GM23338 (cell line): ENCODE measurements around the gene EPG5. TPM values are rescaled to one million over a fixed set of nuclear protein-coding genes. Genes with fewer than 3 reads are reported as not detected.

Experiments
- ATAC-seq: fragments of 200-7000 bp; cut with Tn5 transposase; 3 replicates; pipeline ENCODE4 v1.9.1; 2020
- DNase-seq: peaks from one replicate; pipeline ENCODE4 v3.0.0-alpha.2; 2015; ENCODE audit warnings: low spot score
- H2AFZ ChIP-seq: fragments of 200-600 bp; sonication (generic); 2 replicates; pipeline ENCODE4 v1.8.0; 2016; ENCODE audit warnings: antibody characterized with exemption, mild to moderate bottlenecking, moderate library complexity
- H3F3A ChIP-seq: fragments of 200-600 bp; sonication (generic); replicated peaks from 2 replicates; pipeline ENCODE4 v1.8.0; 2017; ENCODE audit warnings: antibody characterized with exemption, mixed run types, low read depth
- H3K27ac ChIP-seq: fragments of 200-600 bp; sonication (generic); 2 replicates; pipeline ENCODE4 v1.6.1; 2016; ENCODE audit warnings: low read depth
- H3K27me3 ChIP-seq: fragments of 200-600 bp; sonication (generic); 2 replicates; pipeline ENCODE4 v1.8.0; 2016; ENCODE audit warnings: mild to moderate bottlenecking, mixed run types, moderate library complexity; ENCODE audit not compliant: insufficient read depth
- H3K36me3 ChIP-seq: fragments of 200-600 bp; sonication (generic); 2 replicates; pipeline ENCODE4 v1.8.0; 2016; ENCODE audit warnings: mild to moderate bottlenecking; ENCODE audit not compliant: insufficient read depth
- H3K4me1 ChIP-seq: fragments of 200-600 bp; sonication (generic); 2 replicates; pipeline ENCODE4 v1.8.0; 2016; ENCODE audit warnings: mild to moderate bottlenecking, moderate library complexity; ENCODE audit not compliant: insufficient read depth
- H3K4me2 ChIP-seq: fragments of 200-600 bp; sonication (generic); 2 replicates; pipeline ENCODE4 v1.7.1; 2017; ENCODE audit warnings: mixed run types
- H3K4me3 ChIP-seq: fragments of 200-600 bp; sonication (generic); 2 replicates; pipeline ENCODE4 v1.6.1; 2016; ENCODE audit warnings: mixed run types
- H3K79me2 ChIP-seq: fragments of 200-600 bp; sonication (generic); replicated peaks from 2 replicates; pipeline ENCODE4 v1.8.0; 2017; ENCODE audit warnings: mild to moderate bottlenecking; ENCODE audit not compliant: insufficient read depth
- H3K9me2 ChIP-seq: fragments of 200-600 bp; sonication (generic); 2 replicates; pipeline ENCODE4 v1.8.0; 2017; ENCODE audit not compliant: insufficient read depth
- H4K20me1 ChIP-seq: fragments of 200-600 bp; sonication (generic); replicated peaks from 2 replicates; pipeline ENCODE4 v1.8.0; 2017; ENCODE audit warnings: mild to moderate bottlenecking; ENCODE audit not compliant: insufficient read depth
- H3K27ac Mint-ChIP-seq: 2 replicates; pipeline ENCODE4 v1.8.0; 2020; ENCODE audit warnings: inconsistent platforms, mild to moderate bottlenecking, moderate library complexity, mixed read lengths
- H3K27me3 Mint-ChIP-seq: 3 replicates; pipeline ENCODE4 v1.8.0; 2022; ENCODE audit warnings: low read depth, mild to moderate bottlenecking, moderate library complexity, mixed read lengths, inconsistent platforms; ENCODE audit not compliant: insufficient read depth, poor library complexity
- H3K36me3 Mint-ChIP-seq: 3 replicates; pipeline ENCODE4 v1.8.0; 2021; ENCODE audit warnings: low read depth, mild to moderate bottlenecking, inconsistent platforms, moderate library complexity, mixed read lengths
- H3K4me1 Mint-ChIP-seq: 3 replicates; pipeline ENCODE4 v1.8.0; 2020; ENCODE audit warnings: mild to moderate bottlenecking, inconsistent platforms, mixed read lengths
- H3K4me3 Mint-ChIP-seq: 3 replicates; pipeline ENCODE4 v1.8.0; 2021; ENCODE audit warnings: moderate library complexity, mild to moderate bottlenecking, inconsistent platforms, mixed read lengths
- H3K9me3 Mint-ChIP-seq: 3 replicates; pipeline ENCODE4 v1.8.0; 2020; ENCODE audit warnings: moderate library complexity, mild to moderate bottlenecking, inconsistent platforms, mixed read lengths
- CTCF ChIP-seq, 2 experiments: fragments of 200-600 bp in 1 of 2; sonication (generic) in 1 of 2; conservative IDR thresholded peaks; 2 replicates each; pipeline versions ENCODE4 v1.5.1 to v1.6.1; 2016 to 2017; ENCODE audit warnings: antibody characterized with exemption in 2 of 2, low read depth in 2 of 2, mild to moderate bottlenecking in 2 of 2, moderate library complexity in 1 of 2
- EZH2 ChIP-seq: fragments of 200-600 bp; sonication (generic); IDR thresholded peaks from one replicate; pipeline ENCODE4 v1.8.0; 2017; ENCODE audit warnings: antibody characterized with exemption, mild to moderate bottlenecking, low read depth; ENCODE audit not compliant: unreplicated experiment
- EZH2phosphoT487 ChIP-seq: fragments of 200-600 bp; sonication (generic); IDR thresholded peaks from one replicate; pipeline ENCODE4 v1.8.1; 2018; ENCODE audit warnings: antibody characterized with exemption; ENCODE audit not compliant: unreplicated experiment
- NANOG ChIP-seq: IDR thresholded peaks from 2 replicates; pipeline ENCODE4 v1.6.1; 2016; ENCODE audit warnings: antibody characterized with exemption, borderline replicate concordance
- POLR2AphosphoS5 ChIP-seq: IDR thresholded peaks from 2 replicates; pipeline ENCODE4 v1.6.1; 2016; ENCODE audit warnings: antibody characterized with exemption, low read depth
- STAT1 ChIP-seq: IDR thresholded peaks from one replicate; pipeline ENCODE4 v1.6.1; 2016; ENCODE audit warnings: antibody characterized with exemption; ENCODE audit not compliant: unreplicated experiment
- ZNF331 ChIP-seq: fragments of 250-450 bp; sonication (Bioruptor Pico); IDR thresholded peaks from 2 replicates; pipeline ENCODE4 v1.5.0; 2020; ENCODE audit warnings: low read depth, mild to moderate bottlenecking, moderate library complexity
- polyA plus RNA-seq: library from polyadenylated mRNA; unstranded; fragments of >200 nt; fragmentation: Nextera tagmentation; extraction: Ambion mirVana; gene quantifications from 2 replicates; pipeline ENCODE4 v1.2.1, GENCODE V29; 2016
- total RNA-seq: library from RNA; depleted of rRNA; stranded (reverse); fragments of >200 nt; shearing (Covaris generic); gene quantifications from 2 replicates; pipeline ENCODE4 v1.2.3, GENCODE V29; 2014
- TF ChIP-seq, protein P1 (sequence below): IDR thresholded peaks from one replicate; pipeline ENCODE4 v1.6.1; 2018; ENCODE audit warnings: antibody characterized with exemption; ENCODE audit not compliant: unreplicated experiment
- TF ChIP-seq, protein P2 (sequence below): IDR thresholded peaks from 2 replicates; pipeline ENCODE4 v1.6.1; 2016; ENCODE audit warnings: antibody characterized with exemption
- TF ChIP-seq, protein P3 (sequence below): fragments of 250-450 bp; sonication (Bioruptor Pico); IDR thresholded peaks from 2 replicates; pipeline ENCODE4 v1.5.0; 2020; ENCODE audit warnings: mild to moderate bottlenecking, moderate library complexity

Gene EPG5
- total and polyA plus RNA-seq, 2 experiments from 2014 or later: 4.1 to 29.2 TPM

- no peak for TF ChIP-seq CTCF (conservative IDR thresholded peaks at IDR 0.05; ENCODE audit: low read depth in 2 of 2)
- TF ChIP-seq STAT1: no peak
- TF ChIP-seq, protein P1, sequence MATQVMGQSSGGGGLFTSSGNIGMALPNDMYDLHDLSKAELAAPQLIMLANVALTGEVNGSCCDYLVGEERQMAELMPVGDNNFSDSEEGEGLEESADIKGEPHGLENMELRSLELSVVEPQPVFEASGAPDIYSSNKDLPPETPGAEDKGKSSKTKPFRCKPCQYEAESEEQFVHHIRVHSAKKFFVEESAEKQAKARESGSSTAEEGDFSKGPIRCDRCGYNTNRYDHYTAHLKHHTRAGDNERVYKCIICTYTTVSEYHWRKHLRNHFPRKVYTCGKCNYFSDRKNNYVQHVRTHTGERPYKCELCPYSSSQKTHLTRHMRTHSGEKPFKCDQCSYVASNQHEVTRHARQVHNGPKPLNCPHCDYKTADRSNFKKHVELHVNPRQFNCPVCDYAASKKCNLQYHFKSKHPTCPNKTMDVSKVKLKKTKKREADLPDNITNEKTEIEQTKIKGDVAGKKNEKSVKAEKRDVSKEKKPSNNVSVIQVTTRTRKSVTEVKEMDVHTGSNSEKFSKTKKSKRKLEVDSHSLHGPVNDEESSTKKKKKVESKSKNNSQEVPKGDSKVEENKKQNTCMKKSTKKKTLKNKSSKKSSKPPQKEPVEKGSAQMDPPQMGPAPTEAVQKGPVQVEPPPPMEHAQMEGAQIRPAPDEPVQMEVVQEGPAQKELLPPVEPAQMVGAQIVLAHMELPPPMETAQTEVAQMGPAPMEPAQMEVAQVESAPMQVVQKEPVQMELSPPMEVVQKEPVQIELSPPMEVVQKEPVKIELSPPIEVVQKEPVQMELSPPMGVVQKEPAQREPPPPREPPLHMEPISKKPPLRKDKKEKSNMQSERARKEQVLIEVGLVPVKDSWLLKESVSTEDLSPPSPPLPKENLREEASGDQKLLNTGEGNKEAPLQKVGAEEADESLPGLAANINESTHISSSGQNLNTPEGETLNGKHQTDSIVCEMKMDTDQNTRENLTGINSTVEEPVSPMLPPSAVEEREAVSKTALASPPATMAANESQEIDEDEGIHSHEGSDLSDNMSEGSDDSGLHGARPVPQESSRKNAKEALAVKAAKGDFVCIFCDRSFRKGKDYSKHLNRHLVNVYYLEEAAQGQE: no peak
- TF ChIP-seq EZH2phosphoT487: no peak
- TF ChIP-seq ZNF331 (CRISPR knock-in tag): no peak
- no peak for TF ChIP-seq NANOG
Observed at GRCh38 chr18:45865466-45865865, 101.7 kb downstream of the EPG5 start (continued).

- Mint-ChIP-seq H3K4me1 (no peaks in the 10 kb centered on the region), H3K27me3 (no peaks in the 10 kb centered on the region), H3K4me3 (no peak overlapping the region), H3K27ac (no peak overlapping the region), H3K9me3 (no peaks in the 10 kb centered on the region), H3K36me3 (peaks cover 43% of the 10 kb centered on the region)
- Histone ChIP-seq H2AFZ (no peak overlapping the region), H3K36me3 (peaks cover 5% of the 10 kb centered on the region), H3K27me3 (no peaks in the 10 kb centered on the region), H3K27ac (no peak overlapping the region), H3K4me1 (no peaks in the 10 kb centered on the region), H3K79me2 (no peaks in the 10 kb centered on the region), H3K9me2 (no peaks in the 10 kb centered on the region), H3F3A (no peaks in the 10 kb centered on the region), H4K20me1 (no peaks in the 10 kb centered on the region; the same call in 1 of the 2 replicates), H3K4me2 (no peak overlapping the region), H3K4me3 (no peak overlapping the region)
- no peak for ATAC-seq
- no peak for DNase-seq
- TF ChIP-seq POLR2AphosphoS5 (no peak), CTCF (conservative IDR thresholded peaks at IDR 0.05; ENCODE audit: low read depth in 2 of 2) (no peak), NANOG (no peak), EZH2 (no peak)
- TF ChIP-seq, protein P2, sequence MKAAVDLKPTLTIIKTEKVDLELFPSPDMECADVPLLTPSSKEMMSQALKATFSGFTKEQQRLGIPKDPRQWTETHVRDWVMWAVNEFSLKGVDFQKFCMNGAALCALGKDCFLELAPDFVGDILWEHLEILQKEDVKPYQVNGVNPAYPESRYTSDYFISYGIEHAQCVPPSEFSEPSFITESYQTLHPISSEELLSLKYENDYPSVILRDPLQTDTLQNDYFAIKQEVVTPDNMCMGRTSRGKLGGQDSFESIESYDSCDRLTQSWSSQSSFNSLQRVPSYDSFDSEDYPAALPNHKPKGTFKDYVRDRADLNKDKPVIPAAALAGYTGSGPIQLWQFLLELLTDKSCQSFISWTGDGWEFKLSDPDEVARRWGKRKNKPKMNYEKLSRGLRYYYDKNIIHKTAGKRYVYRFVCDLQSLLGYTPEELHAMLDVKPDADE: no peak
- TF ChIP-seq, protein P3, sequence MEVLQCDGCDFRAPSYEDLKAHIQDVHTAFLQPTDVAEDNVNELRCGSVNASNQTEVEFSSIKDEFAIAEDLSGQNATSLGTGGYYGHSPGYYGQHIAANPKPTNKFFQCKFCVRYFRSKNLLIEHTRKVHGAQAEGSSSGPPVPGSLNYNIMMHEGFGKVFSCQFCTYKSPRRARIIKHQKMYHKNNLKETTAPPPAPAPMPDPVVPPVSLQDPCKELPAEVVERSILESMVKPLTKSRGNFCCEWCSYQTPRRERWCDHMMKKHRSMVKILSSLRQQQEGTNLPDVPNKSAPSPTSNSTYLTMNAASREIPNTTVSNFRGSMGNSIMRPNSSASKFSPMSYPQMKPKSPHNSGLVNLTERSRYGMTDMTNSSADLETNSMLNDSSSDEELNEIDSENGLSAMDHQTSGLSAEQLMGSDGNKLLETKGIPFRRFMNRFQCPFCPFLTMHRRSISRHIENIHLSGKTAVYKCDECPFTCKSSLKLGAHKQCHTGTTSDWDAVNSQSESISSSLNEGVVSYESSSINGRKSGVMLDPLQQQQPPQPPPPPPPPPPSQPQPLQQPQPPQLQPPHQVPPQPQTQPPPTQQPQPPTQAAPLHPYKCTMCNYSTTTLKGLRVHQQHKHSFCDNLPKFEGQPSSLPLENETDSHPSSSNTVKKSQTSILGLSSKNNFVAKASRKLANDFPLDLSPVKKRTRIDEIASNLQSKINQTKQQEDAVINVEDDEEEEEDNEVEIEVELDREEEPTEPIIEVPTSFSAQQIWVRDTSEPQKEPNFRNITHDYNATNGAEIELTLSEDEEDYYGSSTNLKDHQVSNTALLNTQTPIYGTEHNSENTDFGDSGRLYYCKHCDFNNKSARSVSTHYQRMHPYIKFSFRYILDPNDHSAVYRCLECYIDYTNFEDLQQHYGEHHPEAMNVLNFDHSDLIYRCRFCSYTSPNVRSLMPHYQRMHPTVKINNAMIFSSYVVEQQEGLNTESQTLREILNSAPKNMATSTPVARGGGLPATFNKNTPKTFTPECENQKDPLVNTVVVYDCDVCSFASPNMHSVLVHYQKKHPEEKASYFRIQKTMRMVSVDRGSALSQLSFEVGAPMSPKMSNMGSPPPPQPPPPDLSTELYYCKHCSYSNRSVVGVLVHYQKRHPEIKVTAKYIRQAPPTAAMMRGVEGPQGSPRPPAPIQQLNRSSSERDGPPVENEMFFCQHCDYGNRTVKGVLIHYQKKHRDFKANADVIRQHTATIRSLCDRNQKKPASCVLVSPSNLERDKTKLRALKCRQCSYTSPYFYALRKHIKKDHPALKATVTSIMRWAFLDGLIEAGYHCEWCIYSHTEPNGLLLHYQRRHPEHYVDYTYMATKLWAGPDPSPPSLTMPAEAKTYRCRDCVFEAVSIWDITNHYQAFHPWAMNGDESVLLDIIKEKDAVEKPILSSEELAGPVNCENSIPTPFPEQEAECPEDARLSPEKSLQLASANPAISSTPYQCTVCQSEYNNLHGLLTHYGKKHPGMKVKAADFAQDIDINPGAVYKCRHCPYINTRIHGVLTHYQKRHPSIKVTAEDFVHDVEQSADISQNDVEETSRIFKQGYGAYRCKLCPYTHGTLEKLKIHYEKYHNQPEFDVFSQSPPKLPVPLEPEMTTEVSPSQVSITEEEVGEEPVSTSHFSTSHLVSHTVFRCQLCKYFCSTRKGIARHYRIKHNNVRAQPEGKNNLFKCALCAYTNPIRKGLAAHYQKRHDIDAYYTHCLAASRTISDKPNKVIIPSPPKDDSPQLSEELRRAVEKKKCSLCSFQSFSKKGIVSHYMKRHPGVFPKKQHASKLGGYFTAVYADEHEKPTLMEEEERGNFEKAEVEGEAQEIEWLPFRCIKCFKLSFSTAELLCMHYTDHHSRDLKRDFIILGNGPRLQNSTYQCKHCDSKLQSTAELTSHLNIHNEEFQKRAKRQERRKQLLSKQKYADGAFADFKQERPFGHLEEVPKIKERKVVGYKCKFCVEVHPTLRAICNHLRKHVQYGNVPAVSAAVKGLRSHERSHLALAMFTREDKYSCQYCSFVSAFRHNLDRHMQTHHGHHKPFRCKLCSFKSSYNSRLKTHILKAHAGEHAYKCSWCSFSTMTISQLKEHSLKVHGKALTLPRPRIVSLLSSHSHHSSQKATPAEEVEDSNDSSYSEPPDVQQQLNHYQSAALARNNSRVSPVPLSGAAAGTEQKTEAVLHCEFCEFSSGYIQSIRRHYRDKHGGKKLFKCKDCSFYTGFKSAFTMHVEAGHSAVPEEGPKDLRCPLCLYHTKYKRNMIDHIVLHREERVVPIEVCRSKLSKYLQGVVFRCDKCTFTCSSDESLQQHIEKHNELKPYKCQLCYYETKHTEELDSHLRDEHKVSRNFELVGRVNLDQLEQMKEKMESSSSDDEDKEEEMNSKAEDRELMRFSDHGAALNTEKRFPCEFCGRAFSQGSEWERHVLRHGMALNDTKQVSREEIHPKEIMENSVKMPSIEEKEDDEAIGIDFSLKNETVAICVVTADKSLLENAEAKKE (CRISPR knock-in tag): no peak
Observed at GRCh38 chr18:45864081-45864480, 103.0 kb downstream of the EPG5 start.
